AG09309 (cell line): Measurements from ENCODE around the gene ZMIZ1.
A peak's percentile ranks its signal among the peaks of the same experiment; 100 is the strongest.

Experiments
- DNase-seq: peaks from one replicate; pipeline ENCODE4 v3.0.0-alpha.2; 2010; ENCODE audit warnings: low read depth
- H3K4me3 ChIP-seq: 2 replicates; pipeline ENCODE4 v1.5.1; 2011; ENCODE audit warnings: mild to moderate bottlenecking, low read depth, low read length, moderate library complexity; ENCODE audit not compliant: control insufficient read depth
- CTCF ChIP-seq: IDR thresholded peaks from 2 replicates; pipeline ENCODE4 v1.5.1; 2011; ENCODE audit warnings: mild to moderate bottlenecking, low read depth, low read length, inconsistent platforms; ENCODE audit not compliant: insufficient read depth, control insufficient read depth; ENCODE audit errors: missing control alignments

Gene ZMIZ1

GRCh38 chr10:79315602-79315920 lies 246.8 kb downstream of the ZMIZ1 start:
- no peak for TF ChIP-seq CTCF
- H3K4me3 ChIP-seq, result no peak overlapping the region
- DNase-seq, result no peak

- no peak for TF ChIP-seq CTCF
- no peak overlapping the region for H3K4me3 ChIP-seq
- no peak for DNase-seq
Measured at GRCh38 chr10:79316671-79317431, 248.1 kb downstream of the ZMIZ1 start.

GRCh38 chr10:79318369-79318768 lies 249.6 kb downstream of the ZMIZ1 start:
- no peak for DNase-seq
- TF ChIP-seq CTCF, result no peak
- H3K4me3 ChIP-seq, result no peak overlapping the region

GRCh38 chr10:79319115-79319771 lies 250.5 kb downstream of the ZMIZ1 start:
- H3K4me3 ChIP-seq, result no peak overlapping the region
- no peak for TF ChIP-seq CTCF
- no peak for DNase-seq

GRCh38 chr10:79320316-79320715 lies 251.6 kb downstream of the ZMIZ1 start:
- no peak for TF ChIP-seq CTCF
- no peak for DNase-seq
- no peak overlapping the region for H3K4me3 ChIP-seq

- TF ChIP-seq CTCF, result no peak
- peak; percentile 87 for DNase-seq
- H3K4me3 ChIP-seq, result no peak overlapping the region
Measured at GRCh38 chr10:79320820-79321493, 252.2 kb downstream of the ZMIZ1 start.
